GM23338 (cell line): Measurements from ENCODE around the gene PPP1R3D.

ENCODE experiments used
- CREB1 ChIP-seq: fragments of 250-450 bp; sonication (Bioruptor Pico); IDR thresholded peaks from 2 replicates; pipeline ENCODE4 v1.5.0; 2020; ENCODE audit warnings: low read depth, mild to moderate bottlenecking, moderate library complexity
- CTCF ChIP-seq, 2 experiments: fragments of 200-600 bp in 1 of 2; sonication (generic) in 1 of 2; conservative IDR thresholded peaks; 2 replicates each; pipeline versions ENCODE4 v1.5.1 to v1.6.1; 2016 to 2017; ENCODE audit warnings: antibody characterized with exemption in 2 of 2, low read depth in 2 of 2, mild to moderate bottlenecking in 2 of 2, moderate library complexity in 1 of 2
- ETS1 ChIP-seq: IDR thresholded peaks from 2 replicates; pipeline ENCODE4 v1.6.1; 2016; ENCODE audit warnings: antibody characterized with exemption
- EZH2 ChIP-seq: fragments of 200-600 bp; sonication (generic); IDR thresholded peaks from one replicate; pipeline ENCODE4 v1.8.0; 2017; ENCODE audit warnings: antibody characterized with exemption, mild to moderate bottlenecking, low read depth; ENCODE audit not compliant: unreplicated experiment
- EZH2phosphoT487 ChIP-seq: fragments of 200-600 bp; sonication (generic); IDR thresholded peaks from one replicate; pipeline ENCODE4 v1.8.1; 2018; ENCODE audit warnings: antibody characterized with exemption; ENCODE audit not compliant: unreplicated experiment
- JUNB ChIP-seq: IDR thresholded peaks from one replicate; pipeline ENCODE4 v1.6.1; 2016; ENCODE audit warnings: antibody characterized with exemption; ENCODE audit not compliant: unreplicated experiment
- POLR2AphosphoS5 ChIP-seq: IDR thresholded peaks from 2 replicates; pipeline ENCODE4 v1.6.1; 2016; ENCODE audit warnings: antibody characterized with exemption, low read depth
- REST ChIP-seq: IDR thresholded peaks from one replicate; pipeline ENCODE4 v1.6.1; 2018; ENCODE audit warnings: antibody characterized with exemption; ENCODE audit not compliant: unreplicated experiment

- TF ChIP-seq CTCF (conservative IDR thresholded peaks at IDR 0.05; ENCODE audit: low read depth in 2 of 2) = no peak
- TF ChIP-seq POLR2AphosphoS5 = no peak
- no peak for TF ChIP-seq JUNB
- TF ChIP-seq EZH2phosphoT487 = no peak
- TF ChIP-seq EZH2 = no peak
- TF ChIP-seq ETS1 = no peak
- no peak for TF ChIP-seq CREB1 (CRISPR knock-in tag)
- TF ChIP-seq REST = no peak
Measured at GRCh38 chr20:59911041-59911440, 29.1 kb downstream of the PPP1R3D start.
